ENCODE measurements around the gene POLR1G. TPM values are rescaled to one million over a fixed set of nuclear protein-coding genes. Genes with fewer than 3 reads are reported as not detected.

The POLR1G gene
- total and polyA plus RNA-seq, 4 donors = 1.1 to 2.4 (median 1.9) TPM

- H3K36me3 ChIP-seq (ENCODE audit: control insufficient read depth in 4 of 4, insufficient read depth in 3 of 4, low read depth in 1 of 4, low read length in 3 of 4) = peaks cover 0 to 20% (median 11%) of the 10 kb centered on the region in 4 donors
- no peak for DNase-seq (ENCODE audit: low spot score)
Measured at GRCh38 chr19:45420356-45420755, 13.9 kb downstream of the POLR1G start.

GRCh38 chr19:45420871-45421270, 14.4 kb downstream of the POLR1G start:
- no peaks in the 10 kb centered on the region for H3K9me3 ChIP-seq (ENCODE audit: control insufficient read depth in 4 of 4, low read length in 3 of 4)
- no peaks in the 10 kb centered on the region for H3K27me3 ChIP-seq (ENCODE audit: control insufficient read depth in 4 of 4, insufficient read depth in 4 of 4, low read length in 3 of 4)
- H3K9ac ChIP-seq (ENCODE audit: low read depth in 1 of 2, low read length in 2 of 2) = no peak overlapping the region
- H3K4me1 ChIP-seq (ENCODE audit: control insufficient read depth in 4 of 4, insufficient read depth in 4 of 4, low read length in 3 of 4) = peaks cover 5 to 16% (median 9%) of the 10 kb centered on the region in 4 donors
- 95% methylated on average over 6 of the region's 6 CpGs for WGBS
- TF ChIP-seq TAF1 (conservative IDR thresholded peaks at IDR 0.05) (no peak), MAX (IDR thresholded peaks at IDR 0.05) (no peak), NR2F2 (IDR thresholded peaks at IDR 0.05) (no peak), ZBTB33 (IDR thresholded peaks at IDR 0.05) (no peak), HNF4G (IDR thresholded peaks at IDR 0.05) (no peak), FOXA1 (IDR thresholded peaks at IDR 0.05) (no peak), HNF4A (conservative IDR thresholded peaks at IDR 0.05) (no peak), EGR1 (IDR thresholded peaks at IDR 0.05; ENCODE audit: low read depth in 2 of 2) (no peak), SP1 (IDR thresholded peaks at IDR 0.05) (no peak), RXRA (IDR thresholded peaks at IDR 0.05) (no peak)
- peaks cover 0 to 19% (median 11%) of the 10 kb centered on the region in 4 donors for H3K36me3 ChIP-seq (ENCODE audit: control insufficient read depth in 4 of 4, insufficient read depth in 3 of 4, low read depth in 1 of 4, low read length in 3 of 4)
- H3K4me3 ChIP-seq (ENCODE audit: low read depth in 1 of 3, low read length in 3 of 3) = no peak overlapping the region
- no peak for DNase-seq (ENCODE audit: low spot score)
- H3K27ac ChIP-seq (ENCODE audit: low read depth in 1 of 2, low read length in 2 of 2) = no peak overlapping the region

More at GRCh38 chr19:45420356-45420755, 13.9 kb downstream of the POLR1G start:
- Histone ChIP-seq H3K27ac (ENCODE audit: low read depth in 1 of 2, low read length in 2 of 2) (no peak overlapping the region), H3K9ac (ENCODE audit: low read depth in 1 of 2, low read length in 2 of 2) (no peak overlapping the region), H3K27me3 (ENCODE audit: control insufficient read depth in 4 of 4, insufficient read depth in 4 of 4, low read length in 3 of 4) (no peaks in the 10 kb centered on the region), H3K4me1 (ENCODE audit: control insufficient read depth in 4 of 4, insufficient read depth in 4 of 4, low read length in 3 of 4) (peaks cover 5 to 16% (median 8%) of the 10 kb centered on the region in 4 donors), H3K4me3 (ENCODE audit: low read depth in 1 of 3, low read length in 3 of 3) (no peak overlapping the region), H3K9me3 (ENCODE audit: control insufficient read depth in 4 of 4, low read length in 3 of 4) (no peaks in the 10 kb centered on the region)
- TF ChIP-seq JUND (IDR thresholded peaks at IDR 0.05) = no peak
- TF ChIP-seq GABPA (IDR thresholded peaks at IDR 0.05 in 1 of 2, conservative IDR thresholded peaks at IDR 0.05 in 1 of 2) = no peak
- TF ChIP-seq YY1 (IDR thresholded peaks at IDR 0.05) = no peak
- TF ChIP-seq EGR1 (IDR thresholded peaks at IDR 0.05; ENCODE audit: low read depth in 2 of 2) = no peak
- no peak for TF ChIP-seq HNF4G (IDR thresholded peaks at IDR 0.05)
- no peak for TF ChIP-seq ZBTB33 (IDR thresholded peaks at IDR 0.05)
- no peak for TF ChIP-seq FOXA2 (IDR thresholded peaks at IDR 0.05)
- TF ChIP-seq HNF4A (conservative IDR thresholded peaks at IDR 0.05) = no peak
- TF ChIP-seq NR2F2 (IDR thresholded peaks at IDR 0.05) = no peak
- 90% methylated on average over 10 of the region's 10 CpGs for WGBS

- DNase-seq (ENCODE audit: low spot score) = no peak
- 90% methylated on average over 6 of the region's 6 CpGs for WGBS
- TF ChIP-seq SP1 (IDR thresholded peaks at IDR 0.05) = no peak
- no peak for TF ChIP-seq HNF4G (IDR thresholded peaks at IDR 0.05)
- no peak for TF ChIP-seq GABPA (IDR thresholded peaks at IDR 0.05 in 1 of 2, conservative IDR thresholded peaks at IDR 0.05 in 1 of 2)
- no peak for TF ChIP-seq ZBTB33 (IDR thresholded peaks at IDR 0.05)
- TF ChIP-seq EGR1 (IDR thresholded peaks at IDR 0.05; ENCODE audit: low read depth in 2 of 2) = no peak
- no peak for TF ChIP-seq YY1 (IDR thresholded peaks at IDR 0.05)
- TF ChIP-seq FOXA1 (IDR thresholded peaks at IDR 0.05) = no peak
- no peak for TF ChIP-seq FOXA2 (IDR thresholded peaks at IDR 0.05)
- no peak for TF ChIP-seq RAD21 (IDR thresholded peaks at IDR 0.05)
- TF ChIP-seq MAX (IDR thresholded peaks at IDR 0.05) = no peak
- TF ChIP-seq NR2F2 (IDR thresholded peaks at IDR 0.05) = no peak
- TF ChIP-seq CTCF (IDR thresholded peaks at IDR 0.05; ENCODE audit: low read depth, low read length, missing input control) = no peak
- no peak for TF ChIP-seq HNF4A (conservative IDR thresholded peaks at IDR 0.05)
- TF ChIP-seq JUND (IDR thresholded peaks at IDR 0.05) = no peak
Measured at GRCh38 chr19:45421947-45422498, 15.6 kb downstream of the POLR1G start.

More at GRCh38 chr19:45421947-45422498, 15.6 kb downstream of the POLR1G start:
- H3K27ac ChIP-seq (ENCODE audit: low read depth in 1 of 2, low read length in 2 of 2) = no peak overlapping the region
- no peak overlapping the region for H3K9ac ChIP-seq (ENCODE audit: low read depth in 1 of 2, low read length in 2 of 2)
- H3K4me3 ChIP-seq (ENCODE audit: low read depth in 1 of 3, low read length in 3 of 3) = no peak overlapping the region
- no peaks in the 10 kb centered on the region for H3K9me3 ChIP-seq (ENCODE audit: control insufficient read depth in 4 of 4, low read length in 3 of 4)
- H3K27me3 ChIP-seq (ENCODE audit: control insufficient read depth in 4 of 4, insufficient read depth in 4 of 4, low read length in 3 of 4) = no peaks in the 10 kb centered on the region
- peaks cover 5 to 16% (median 9%) of the 10 kb centered on the region in 4 donors for H3K4me1 ChIP-seq (ENCODE audit: control insufficient read depth in 4 of 4, insufficient read depth in 4 of 4, low read length in 3 of 4)
- H3K36me3 ChIP-seq (ENCODE audit: control insufficient read depth in 4 of 4, insufficient read depth in 3 of 4, low read depth in 1 of 4, low read length in 3 of 4) = peaks cover 0 to 16% (median 9%) of the 10 kb centered on the region in 4 donors
